A549 (cell line): ENCODE results near the gene VPS35L. TPM values are rescaled to one million over a fixed set of nuclear protein-coding genes. Genes with fewer than 3 reads are reported as not detected.

ENCODE experiments used
- ATAC-seq, 2 experiments: fragments of 200-7000 bp in 1 of 2; fragments of >200 bp in 1 of 2; cut with Nextera tagmentation in 1 of 2; cut with Tn5 transposase in 1 of 2; 3 replicates each; pipeline versions ENCODE4 v1.8.0 to v1.9.1; 2018 to 2020; ENCODE audit warnings: mild to moderate bottlenecking in 1 of 2, moderate library complexity in 1 of 2
- CTCF ChIA-PET: fragments of 300-600 bp; sonication (Branson Sonifier 250); formaldehyde crosslinking; extraction: SDS; loops from one replicate; lab custom pipeline; 2021; ENCODE audit warnings: antibody characterized with exemption, inconsistent platforms; lab: Yijun Ruan, JAX
- POLR2A ChIA-PET: fragments of 350-600 bp; formaldehyde crosslinking; extraction: SDS; loops from one replicate; lab custom pipeline; 2021; ENCODE audit warnings: antibody characterized with exemption, inconsistent platforms; lab: Yijun Ruan, JAX
- DNase-seq, 2 experiments: peaks; one replicate each; pipeline versions ENCODE4 v3.0.0 to v3.0.0-alpha.2; 2011 to 2016; ENCODE audit warnings: low read depth in 1 of 2, low spot score in 1 of 2
- FAIRE-seq: peaks from 2 replicates; lab custom pipeline; 2011; peaks lifted over from hg19 to GRCh38; lab: Jason Lieb, UNC
- H3K27ac ChIP-seq, 2 experiments: fragments of >200 bp; sonication (Bioruptor Twin); formaldehyde crosslinking; 3 replicates each; pipeline ENCODE4 v1.5.1; 2016 to 2017
- H3K4me1 ChIP-seq: fragments of >200 bp; sonication (Bioruptor Twin); formaldehyde crosslinking; 3 replicates; pipeline ENCODE4 v1.6.1; 2016
- H3K4me2 ChIP-seq: fragments of >200 bp; sonication (Bioruptor Twin); formaldehyde crosslinking; 3 replicates; pipeline ENCODE4 v1.6.1; 2016
- H3K4me3 ChIP-seq: fragments of >200 bp; sonication (Bioruptor Twin); formaldehyde crosslinking; 3 replicates; pipeline ENCODE4 v1.5.1; 2016
- H3K9me3 ChIP-seq: fragments of >200 bp; sonication (Bioruptor Twin); formaldehyde crosslinking; 3 replicates; pipeline ENCODE4 v1.6.1; 2016
- BCL3 ChIP-seq: fragments of >200 bp; sonication (Bioruptor Twin); formaldehyde crosslinking; IDR thresholded peaks from 3 replicates; pipeline ENCODE4 v1.6.1; 2016
- BHLHE40 ChIP-seq: IDR thresholded peaks from 2 replicates; pipeline ENCODE4 v1.6.1; 2012; ENCODE audit warnings: low read depth, low read length, inconsistent platforms
- CBX8 ChIP-seq: fragments of 200-600 bp; sonication (generic); IDR thresholded peaks from 2 replicates; pipeline ENCODE4 v1.6.1; 2016
- CEBPB ChIP-seq, 2 experiments: fragments of >200 bp in 1 of 2; sonication (Bioruptor Twin) in 1 of 2; formaldehyde crosslinking in 1 of 2; IDR thresholded peaks; 2 replicates each; pipeline ENCODE4 v1.6.1; 2012 to 2016
- E2F6 ChIP-seq: IDR thresholded peaks from 2 replicates; pipeline ENCODE4 v1.6.1; 2012; ENCODE audit warnings: low read depth, borderline replicate concordance
- EHMT2 ChIP-seq: fragments of 200-600 bp; sonication (generic); IDR thresholded peaks from 2 replicates; pipeline ENCODE4 v1.6.1; 2016; ENCODE audit warnings: antibody characterized with exemption, low read depth, mild to moderate bottlenecking, moderate library complexity
- FOSB ChIP-seq: fragments of 250-450 bp; sonication (Bioruptor Pico); IDR thresholded peaks from 2 replicates; pipeline ENCODE4 v1.5.0; 2020; ENCODE audit warnings: mild to moderate bottlenecking, moderate library complexity
- FOSL2 ChIP-seq, 2 experiments: fragments of 450-650 bp in 1 of 2; fragments of >200 bp in 1 of 2; sonication (Bioruptor Twin) in 1 of 2; formaldehyde crosslinking; IDR thresholded peaks; 2 replicates each; pipeline versions ENCODE4 v1.5.0 to v1.6.1; 2016 to 2020; ENCODE audit warnings: mild to moderate bottlenecking in 1 of 2, moderate library complexity in 1 of 2
- FOXS1 ChIP-seq: fragments of 250-450 bp; sonication (Bioruptor Pico); IDR thresholded peaks from 2 replicates; pipeline ENCODE4 v1.5.0; 2020; ENCODE audit warnings: mild to moderate bottlenecking, moderate library complexity
- HOXA7 ChIP-seq: fragments of 250-450 bp; sonication (Bioruptor Pico); IDR thresholded peaks from 2 replicates; pipeline ENCODE4 v1.5.0; 2020; ENCODE audit warnings: mild to moderate bottlenecking, moderate library complexity
- HOXB13 ChIP-seq: fragments of 250-450 bp; sonication (Bioruptor Pico); IDR thresholded peaks from 2 replicates; pipeline ENCODE4 v1.5.0; 2020; ENCODE audit warnings: low read depth, mild to moderate bottlenecking, moderate library complexity
- JUN ChIP-seq, 2 experiments: fragments of >200 bp; sonication (Bioruptor Twin); formaldehyde crosslinking; IDR thresholded peaks; 2 replicates in 1 of 2; 3 replicates in 1 of 2; pipeline ENCODE4 v1.6.1; 2016 to 2017
- KDM1A ChIP-seq: fragments of 200-600 bp; sonication (generic); IDR thresholded peaks from 2 replicates; pipeline ENCODE4 v1.6.1; 2016; ENCODE audit warnings: low read depth, mild to moderate bottlenecking
- KDM5A ChIP-seq: fragments of 200-600 bp; sonication (generic); IDR thresholded peaks from 2 replicates; pipeline ENCODE4 v1.6.1; 2016; ENCODE audit warnings: antibody characterized with exemption, mild to moderate bottlenecking
- MAZ ChIP-seq: fragments of 150-350 bp; IDR thresholded peaks from 2 replicates; pipeline ENCODE4 v1.6.1; 2014; ENCODE audit warnings: antibody characterized with exemption, low read depth, low read length, borderline replicate concordance
- MYC ChIP-seq: IDR thresholded peaks from 2 replicates; pipeline ENCODE4 v1.6.1; 2012; ENCODE audit warnings: mild to moderate bottlenecking, inconsistent platforms, low read length, improper control_type of control experiment, borderline replicate concordance
- NFE2L2 ChIP-seq: fragments of 150-350 bp; conservative IDR thresholded peaks from 2 replicates; pipeline ENCODE4 v1.6.1; 2014; ENCODE audit warnings: low read length
- NR3C1 ChIP-seq: fragments of >200 bp; sonication (Bioruptor Twin); formaldehyde crosslinking; IDR thresholded peaks from 3 replicates; pipeline ENCODE4 v1.6.1; 2017
- PHF8 ChIP-seq: fragments of 200-600 bp; sonication (generic); IDR thresholded peaks from 2 replicates; pipeline ENCODE4 v1.6.1; 2016; ENCODE audit warnings: low read depth, mild to moderate bottlenecking, antibody characterized with exemption, moderate library complexity, borderline replicate concordance
- POLR2A ChIP-seq: IDR thresholded peaks from 2 replicates; pipeline ENCODE4 v1.6.1; 2012; ENCODE audit warnings: mild to moderate bottlenecking, low read length
- RCOR1 ChIP-seq: fragments of 150-350 bp; IDR thresholded peaks from 2 replicates; pipeline ENCODE4 v1.6.1; 2014; ENCODE audit warnings: antibody characterized with exemption, low read length, low read depth
- REST ChIP-seq: fragments of 200-600 bp; sonication (generic); IDR thresholded peaks from 2 replicates; pipeline ENCODE4 v1.6.1; 2016; ENCODE audit warnings: antibody characterized with exemption, mild to moderate bottlenecking, moderate library complexity
- SMC3 ChIP-seq: fragments of >200 bp; sonication (Bioruptor Twin); formaldehyde crosslinking; IDR thresholded peaks from 3 replicates; pipeline ENCODE4 v1.6.1; 2018; ENCODE audit warnings: inconsistent platforms
- TFCP2L1 ChIP-seq: fragments of 250-450 bp; sonication (Bioruptor Pico); IDR thresholded peaks from 2 replicates; pipeline ENCODE4 v1.5.0; 2021; ENCODE audit warnings: mild to moderate bottlenecking
- TP53 ChIP-seq: fragments of 250-450 bp; sonication (Bioruptor Pico); IDR thresholded peaks from 2 replicates; pipeline ENCODE4 v1.5.0; 2021; ENCODE audit warnings: mild to moderate bottlenecking, moderate library complexity
- USF2 ChIP-seq: fragments of 450-650 bp; IDR thresholded peaks from 2 replicates; pipeline ENCODE4 v1.6.1; 2014; ENCODE audit warnings: antibody characterized with exemption
- ZFP36 ChIP-seq: fragments of 450-650 bp; IDR thresholded peaks from 2 replicates; pipeline ENCODE4 v1.6.1; 2014; ENCODE audit warnings: borderline replicate concordance; ENCODE audit not compliant: partially characterized antibody
- WGBS: methylation state at CpG from one replicate; pipeline ENCODE4 v1.1.6; 2017; ENCODE audit errors: missing lambda C conversion rate; 5-methylcytosine and 5-hydroxymethylcytosine counted together
- polyA plus RNA-seq, 4 experiments: library from polyadenylated mRNA; depleted of rRNA in 3 of 4; stranded (reverse); fragments of >200 nt; fragmentation: RNase III in 1 of 4; extraction: RNeasy Plus Mini Kit Qiagen cat#74134 plus additional on column Dnase treatment in 1 of 4; gene quantifications; 2 replicates in 3 of 4; 3 replicates in 1 of 4; pipeline ENCODE4 v1.2.3, GENCODE V29; 2011 to 2017

The VPS35L gene
- polyA plus RNA-seq, 2 of the 4 experiments (the other 2 are of a cell fraction) = 38.4 to 47.7 TPM

GRCh38 chr16:19746561-19746960, 191.1 kb downstream of the VPS35L start:
- peak; percentile 36 for FAIRE-seq
- no peak for ATAC-seq
- Histone ChIP-seq H3K9me3 (no peaks in the 10 kb centered on the region), H3K4me1 (peaks cover 25% of the 10 kb centered on the region), H3K4me2 (no peak overlapping the region), H3K4me3 (no peak overlapping the region), H3K27ac (no peak overlapping the region)
- no peak for DNase-seq
- no peak for TF ChIP-seq TP53
- no peak for TF ChIP-seq KDM5A
- TF ChIP-seq USF2 = no peak
- TF ChIP-seq CEBPB (IDR thresholded peaks at IDR 0.05) = no peak
- TF ChIP-seq BCL3 = no peak
- no peak for TF ChIP-seq FOSB (CRISPR knock-in tag)
- TF ChIP-seq POLR2A = no peak
- TF ChIP-seq NR3C1 = no peak
- no peak for TF ChIP-seq BHLHE40
- no peak for TF ChIP-seq TFCP2L1
- TF ChIP-seq REST = no peak
- no peak for TF ChIP-seq CBX8
- TF ChIP-seq MAZ = no peak
- TF ChIP-seq EHMT2 = no peak
- WGBS = 78% methylated on average over 4 of the region's 4 CpGs
- CTCF ChIA-PET = interaction anchor here (0.6 to 1.3 kb wide), 2 partner anchors 25 to 208 kb away, joined by 3 to 4 read pairs; no protein-coding TSS in a partner anchor
- POLR2A ChIA-PET = no interaction called here

- ATAC-seq (no peak), DNase-seq (no peak), FAIRE-seq (no peak)
- ChIA-PET POLR2A (no interaction called here), CTCF (interaction anchor here (0.5 to 1.6 kb wide), 3 partner anchors 138 to 1347 kb away, joined by 3 to 6 read pairs (median 5); no protein-coding TSS in a partner anchor)
- WGBS = 54% methylated on average over 2 of the region's 2 CpGs
- H3K27ac ChIP-seq = no peak overlapping the region
- no peak overlapping the region for H3K4me3 ChIP-seq
- peaks cover 29% of the 10 kb centered on the region for H3K4me1 ChIP-seq
- no peak overlapping the region for H3K4me2 ChIP-seq
- no peaks in the 10 kb centered on the region for H3K9me3 ChIP-seq
- no peak for TF ChIP-seq E2F6
- no peak for TF ChIP-seq BCL3
- no peak for TF ChIP-seq POLR2A
- no peak for TF ChIP-seq MYC
- no peak for TF ChIP-seq CBX8
- TF ChIP-seq ZFP36 = no peak
- TF ChIP-seq SMC3 = no peak
- no peak for TF ChIP-seq FOSL2 (IDR thresholded peaks at IDR 0.05)
- TF ChIP-seq FOSL2 (CRISPR knock-in tag; IDR thresholded peaks at IDR 0.05) = no peak
- no peak for TF ChIP-seq FOXS1 (CRISPR knock-in tag)
- TF ChIP-seq CEBPB (IDR thresholded peaks at IDR 0.05) = no peak
- TF ChIP-seq NR3C1 = no peak
- TF ChIP-seq NFE2L2 = no peak
- TF ChIP-seq PHF8 = no peak
- TF ChIP-seq EHMT2 = no peak
- no peak for TF ChIP-seq HOXA7 (CRISPR knock-in tag)
- no peak for TF ChIP-seq RCOR1
- no peak for TF ChIP-seq KDM1A
- TF ChIP-seq JUN (IDR thresholded peaks at IDR 0.05) = no peak
- no peak for TF ChIP-seq HOXB13 (CRISPR knock-in tag)
Observed at GRCh38 chr16:19748389-19749168, 193.1 kb downstream of the VPS35L start.
